Measurements from ENCODE around the gene C14orf119. TPM values are rescaled to one million over a fixed set of nuclear protein-coding genes. Genes with fewer than 3 reads are reported as not detected.

Gene C14orf119
- total RNA-seq, 2 experiments from 2014 or later, result 52.0 to 57.0 TPM

- H3K4me3 Mint-ChIP-seq, result no peak overlapping the region
- DNase-seq, result no peak
- H3K27me3 Mint-ChIP-seq, result no peaks in the 10 kb centered on the region
- no peaks in the 10 kb centered on the region for H3K9me3 Mint-ChIP-seq
- H3K4me1 Mint-ChIP-seq, result no peaks in the 10 kb centered on the region
- no peaks in the 10 kb centered on the region for H3K36me3 Mint-ChIP-seq
- no peak overlapping the region for H3K27ac Mint-ChIP-seq
Observed at GRCh38 chr14:23131482-23131881, 36.2 kb downstream of the C14orf119 start.

GRCh38 chr14:23132970-23133369 lies 37.7 kb downstream of the C14orf119 start:
- Mint-ChIP-seq H3K27me3 (no peaks in the 10 kb centered on the region), H3K4me3 (no peak overlapping the region), H3K27ac (no peak overlapping the region), H3K4me1 (no peaks in the 10 kb centered on the region), H3K9me3 (no peaks in the 10 kb centered on the region), H3K36me3 (no peaks in the 10 kb centered on the region)
- no peak for DNase-seq

- no peaks in the 10 kb centered on the region for H3K27me3 Mint-ChIP-seq
- no peaks in the 10 kb centered on the region for H3K9me3 Mint-ChIP-seq
- H3K4me3 Mint-ChIP-seq, result no peak overlapping the region
- no peaks in the 10 kb centered on the region for H3K4me1 Mint-ChIP-seq
- H3K27ac Mint-ChIP-seq, result no peak overlapping the region
- no peaks in the 10 kb centered on the region for H3K36me3 Mint-ChIP-seq
- DNase-seq, result no peak
Observed at GRCh38 chr14:23136566-23137133, 41.3 kb downstream of the C14orf119 start.

- Mint-ChIP-seq H3K4me1 (no peaks in the 10 kb centered on the region), H3K27ac (no peak overlapping the region), H3K9me3 (no peaks in the 10 kb centered on the region), H3K4me3 (no peak overlapping the region), H3K36me3 (no peaks in the 10 kb centered on the region), H3K27me3 (no peaks in the 10 kb centered on the region)
- no peak for DNase-seq
Observed at GRCh38 chr14:23137192-23137812, 42.0 kb downstream of the C14orf119 start.

GRCh38 chr14:23137813-23138535 lies 42.7 kb downstream of the C14orf119 start:
- Mint-ChIP-seq H3K27me3 (no peaks in the 10 kb centered on the region), H3K27ac (no peak overlapping the region), H3K4me1 (no peaks in the 10 kb centered on the region), H3K4me3 (no peak overlapping the region), H3K36me3 (no peaks in the 10 kb centered on the region), H3K9me3 (no peaks in the 10 kb centered on the region)
- no peak for DNase-seq

GRCh38 chr14:23139874-23140273 lies 44.6 kb downstream of the C14orf119 start:
- H3K9me3 Mint-ChIP-seq, result no peaks in the 10 kb centered on the region
- no peaks in the 10 kb centered on the region for H3K36me3 Mint-ChIP-seq
- H3K4me3 Mint-ChIP-seq, result no peak overlapping the region
- H3K27ac Mint-ChIP-seq, result no peak overlapping the region
- no peaks in the 10 kb centered on the region for H3K27me3 Mint-ChIP-seq
- no peaks in the 10 kb centered on the region for H3K4me1 Mint-ChIP-seq
- DNase-seq, result no peak

- no peak for DNase-seq
- Mint-ChIP-seq H3K4me1 (no peaks in the 10 kb centered on the region), H3K27ac (no peak overlapping the region), H3K36me3 (no peaks in the 10 kb centered on the region), H3K27me3 (no peaks in the 10 kb centered on the region), H3K4me3 (no peak overlapping the region), H3K9me3 (no peaks in the 10 kb centered on the region)
Observed at GRCh38 chr14:23140371-23140770, 45.1 kb downstream of the C14orf119 start.

- Mint-ChIP-seq H3K9me3 (no peaks in the 10 kb centered on the region), H3K4me1 (no peaks in the 10 kb centered on the region), H3K27ac (no peak overlapping the region), H3K36me3 (no peaks in the 10 kb centered on the region), H3K27me3 (no peaks in the 10 kb centered on the region), H3K4me3 (no peak overlapping the region)
- no peak for DNase-seq
Observed at GRCh38 chr14:23141706-23142444, 46.6 kb downstream of the C14orf119 start.

GRCh38 chr14:23142826-23143225 lies 47.5 kb downstream of the C14orf119 start:
- Mint-ChIP-seq H3K36me3 (no peaks in the 10 kb centered on the region), H3K4me3 (no peak overlapping the region), H3K9me3 (no peaks in the 10 kb centered on the region), H3K27ac (no peak overlapping the region), H3K4me1 (no peaks in the 10 kb centered on the region), H3K27me3 (no peaks in the 10 kb centered on the region)
- no peak for DNase-seq

GRCh38 chr14:23143911-23144310 lies 48.6 kb downstream of the C14orf119 start:
- DNase-seq, result no peak
- no peaks in the 10 kb centered on the region for H3K27me3 Mint-ChIP-seq
- no peaks in the 10 kb centered on the region for H3K9me3 Mint-ChIP-seq
- no peak overlapping the region for H3K4me3 Mint-ChIP-seq
- no peak overlapping the region for H3K27ac Mint-ChIP-seq
- no peaks in the 10 kb centered on the region for H3K36me3 Mint-ChIP-seq
- H3K4me1 Mint-ChIP-seq, result no peaks in the 10 kb centered on the region

GRCh38 chr14:23145794-23146350 lies 50.6 kb downstream of the C14orf119 start:
- Mint-ChIP-seq H3K36me3 (no peaks in the 10 kb centered on the region), H3K9me3 (no peaks in the 10 kb centered on the region), H3K27me3 (peaks cover 3% of the 10 kb centered on the region), H3K27ac (no peak overlapping the region), H3K4me1 (no peaks in the 10 kb centered on the region), H3K4me3 (no peak overlapping the region)
- DNase-seq, result no peak

GRCh38 chr14:23146351-23146910 lies 51.1 kb downstream of the C14orf119 start:
- no peaks in the 10 kb centered on the region for H3K36me3 Mint-ChIP-seq
- no peak overlapping the region for H3K4me3 Mint-ChIP-seq
- H3K9me3 Mint-ChIP-seq, result no peaks in the 10 kb centered on the region
- H3K4me1 Mint-ChIP-seq, result no peaks in the 10 kb centered on the region
- no peak overlapping the region for H3K27ac Mint-ChIP-seq
- DNase-seq, result no peak
- H3K27me3 Mint-ChIP-seq, result peaks cover 3% of the 10 kb centered on the region

- no peaks in the 10 kb centered on the region for H3K4me1 Mint-ChIP-seq
- no peaks in the 10 kb centered on the region for H3K36me3 Mint-ChIP-seq
- H3K9me3 Mint-ChIP-seq, result no peaks in the 10 kb centered on the region
- no peak overlapping the region for H3K4me3 Mint-ChIP-seq
- H3K27ac Mint-ChIP-seq, result no peak overlapping the region
- H3K27me3 Mint-ChIP-seq, result peaks cover 3% of the 10 kb centered on the region
- DNase-seq, result no peak
Observed at GRCh38 chr14:23146980-23147379, 51.7 kb downstream of the C14orf119 start.

- H3K9me3 Mint-ChIP-seq, result no peaks in the 10 kb centered on the region
- H3K27me3 Mint-ChIP-seq, result peaks cover 3% of the 10 kb centered on the region
- DNase-seq, result no peak
- H3K4me1 Mint-ChIP-seq, result no peaks in the 10 kb centered on the region
- H3K27ac Mint-ChIP-seq, result no peak overlapping the region
- no peaks in the 10 kb centered on the region for H3K36me3 Mint-ChIP-seq
- no peak overlapping the region for H3K4me3 Mint-ChIP-seq
Observed at GRCh38 chr14:23147676-23148075, 52.4 kb downstream of the C14orf119 start.

Measured in activated naive CD8-positive, alpha-beta T cell treated with anti-CD3 and anti-CD28 coated beads for 36 hours (primary cell).